NCI-H2029 treated with DMSO at 0.1 percent for 48 hours (cell line): ENCODE data around the gene NRAP.
"Not testable (repeated sequence)": the region's sequence is repeated elsewhere in the genome, so short reads cannot be mapped to it uniquely, and the experiment has no call there.

ENCODE experiments used
- DNase-seq: peaks from one replicate; lab custom pipeline; 2025; lab: John Stamatoyannopoulos, UW

NRAP gene

GRCh38 chr10:113681533-113682470 lies 18.0 kb upstream of the NRAP start:
- DNase-seq: no peak

- DNase-seq: no peak
Measured at GRCh38 chr10:113680190-113681111, 16.6 kb upstream of the NRAP start.

GRCh38 chr10:113679463-113680189 lies 15.8 kb upstream of the NRAP start, which contains the start of gene CASP7:
Gene CASP7, plus strand, starts transcription at chr10:113679912. Its CDS starts 17,582 bp downstream, at chr10:113697494.
- no peak for DNase-seq

- DNase-seq: no peak
Measured at GRCh38 chr10:113666682-113667252, 2.9 kb upstream of the NRAP start.

GRCh38 chr10:113665806-113666354 lies 2.0 kb upstream of the NRAP start:
- no peak for DNase-seq

GRCh38 chr10:113665352-113665751 lies 1.5 kb upstream of the NRAP start:
- DNase-seq: no peak

- DNase-seq: no peak
Measured at GRCh38 chr10:113663142-113663541, 699 bp downstream of the NRAP start.

- DNase-seq: no peak
Measured at GRCh38 chr10:113661332-113661731, 2.5 kb downstream of the NRAP start.

- no peak for DNase-seq
Measured at GRCh38 chr10:113657544-113657943, 6.3 kb downstream of the NRAP start.

- DNase-seq: no peak
Measured at GRCh38 chr10:113656896-113657295, 6.9 kb downstream of the NRAP start.

GRCh38 chr10:113652456-113652855 lies 11.4 kb downstream of the NRAP start:
- not testable (repeated sequence) for DNase-seq

GRCh38 chr10:113651898-113652297 lies 11.9 kb downstream of the NRAP start:
- no peak for DNase-seq

- DNase-seq: no peak
Measured at GRCh38 chr10:113651021-113651420, 12.8 kb downstream of the NRAP start.

- no peak for DNase-seq
Measured at GRCh38 chr10:113650172-113650571, 13.7 kb downstream of the NRAP start.

- no peak for DNase-seq
Measured at GRCh38 chr10:113648478-113648877, 15.4 kb downstream of the NRAP start.

- no peak for DNase-seq
Measured at GRCh38 chr10:113647812-113648211, 16.0 kb downstream of the NRAP start.

GRCh38 chr10:113646336-113647201 lies 17.3 kb downstream of the NRAP start:
- DNase-seq: no peak

GRCh38 chr10:113644185-113645120 lies 19.4 kb downstream of the NRAP start:
- DNase-seq: no peak

GRCh38 chr10:113643183-113643582 lies 20.7 kb downstream of the NRAP start:
- DNase-seq: no peak
